GM10266 (cell line): Measurements from ENCODE around the gene EPAS1.

Experiments used
- DNase-seq: peaks from one replicate; pipeline ENCODE4 v3.0.0; 2012; ENCODE audit errors: extremely low spot score
- CTCF ChIP-seq: IDR thresholded peaks from 2 replicates; pipeline ENCODE4 v1.5.1; 2012; ENCODE audit warnings: mild to moderate bottlenecking, low read depth; ENCODE audit not compliant: control insufficient read depth, insufficient read depth; ENCODE audit errors: missing control alignments

Gene EPAS1

GRCh38 chr2:46430992-46431391, 133.8 kb downstream of the EPAS1 start:
- DNase-seq = no peak
- TF ChIP-seq CTCF = no peak

DNA sequence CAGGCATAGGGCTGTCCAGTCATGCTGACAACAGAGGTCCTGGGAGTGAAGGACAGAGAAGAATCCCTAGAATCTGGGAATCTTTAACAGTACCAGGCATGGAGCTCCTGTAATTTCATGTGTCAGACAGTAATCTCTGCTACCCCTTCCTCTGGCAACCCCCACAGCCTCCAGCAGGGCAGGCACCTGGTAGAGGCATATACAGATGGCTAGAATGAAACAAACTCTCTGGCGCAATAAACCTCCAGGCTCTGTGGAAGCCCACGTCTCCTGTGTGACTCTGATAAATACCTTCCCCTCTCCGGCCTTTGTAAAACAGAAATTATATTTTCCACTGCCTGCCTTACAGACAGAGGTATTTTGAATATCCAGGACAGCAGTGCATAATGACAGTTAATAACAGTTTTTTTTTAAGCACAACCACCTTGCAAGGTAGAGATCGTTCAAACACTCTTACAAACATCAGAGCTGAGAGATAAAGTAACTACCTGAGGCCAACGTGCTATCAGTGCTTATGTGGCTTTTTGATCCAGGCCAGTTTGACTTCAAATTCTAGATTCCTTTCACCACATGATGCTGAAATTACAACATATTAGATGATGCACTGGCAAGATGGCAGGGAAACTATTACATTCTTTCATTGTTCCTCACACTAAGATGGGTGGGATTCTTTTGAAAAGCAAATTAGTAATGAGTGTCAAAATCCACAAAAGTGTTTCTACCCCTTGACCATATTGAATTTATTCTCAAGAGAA, 134.5 kb downstream of the EPAS1 start:
- TF ChIP-seq CTCF = no peak
- DNase-seq = no peak

- no peak for DNase-seq
- TF ChIP-seq CTCF = no peak
Measured at GRCh38 chr2:46434851-46435273, 137.7 kb downstream of the EPAS1 start.

- no peak for DNase-seq
- TF ChIP-seq CTCF = no peak
Measured at GRCh38 chr2:46435353-46435752, 138.1 kb downstream of the EPAS1 start.

- DNase-seq = no peak
- no peak for TF ChIP-seq CTCF
Measured at GRCh38 chr2:46435796-46436360, 138.7 kb downstream of the EPAS1 start.
